COLO668 (cell line): ENCODE measurements around the gene KCNIP4.

ENCODE experiments used
- DNase-seq: peaks from one replicate; lab custom pipeline; 2025; ENCODE audit not compliant: unreplicated experiment; lab: John Stamatoyannopoulos, UW

The KCNIP4 gene

DNA sequence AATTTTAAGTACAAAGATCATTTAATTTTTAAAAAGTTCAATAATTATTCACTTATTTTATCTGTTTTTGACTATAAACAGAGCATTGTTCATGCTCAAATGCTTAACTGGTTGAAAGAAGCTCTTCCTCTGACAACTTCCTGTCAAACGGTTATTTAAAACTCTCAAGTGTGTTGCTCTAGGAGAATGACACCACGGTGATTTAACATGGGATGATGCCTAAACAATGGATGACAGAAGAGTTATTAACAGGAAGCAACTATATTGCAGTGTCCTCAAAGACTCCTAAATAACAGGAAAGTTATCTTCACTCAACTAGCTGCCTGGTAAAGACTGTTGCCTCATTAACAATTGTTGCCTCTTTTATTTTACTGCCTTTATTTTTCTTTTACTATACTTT, 738.7 kb downstream of the KCNIP4 start:
- DNase-seq = no peak

DNA sequence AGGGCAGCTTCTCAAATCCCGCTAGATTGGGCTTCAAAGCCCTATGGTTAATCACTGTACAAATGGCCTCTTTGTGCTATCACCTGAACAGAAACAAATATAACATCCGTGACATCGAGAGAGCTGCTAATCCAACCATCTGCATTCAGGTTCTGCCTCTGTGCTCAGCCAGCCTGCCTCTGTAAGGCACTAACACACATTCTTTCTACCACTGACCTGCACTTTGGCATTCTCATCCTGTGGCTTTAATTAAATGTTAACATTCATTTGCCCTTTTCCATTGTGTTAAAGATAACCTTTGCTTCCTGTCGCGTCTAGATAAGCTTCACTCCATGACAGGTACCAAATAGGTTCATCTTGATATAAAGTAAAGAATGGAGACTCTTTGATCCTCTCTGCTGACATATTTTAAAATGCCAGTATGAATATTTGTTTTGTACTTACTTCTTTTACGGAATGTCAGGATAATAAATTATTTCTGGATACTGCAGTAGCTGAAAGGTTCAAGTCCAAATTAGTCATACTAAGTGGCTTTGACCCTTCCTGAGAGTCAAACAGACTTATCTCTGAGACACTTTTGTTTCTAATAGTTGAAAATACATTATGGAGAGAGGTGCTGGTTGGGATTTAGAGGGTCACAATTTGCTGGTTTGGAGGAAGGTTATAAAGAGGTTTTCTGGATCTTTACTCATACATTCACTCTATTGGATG, 742.6 kb downstream of the KCNIP4 start:
- no peak for DNase-seq

DNA sequence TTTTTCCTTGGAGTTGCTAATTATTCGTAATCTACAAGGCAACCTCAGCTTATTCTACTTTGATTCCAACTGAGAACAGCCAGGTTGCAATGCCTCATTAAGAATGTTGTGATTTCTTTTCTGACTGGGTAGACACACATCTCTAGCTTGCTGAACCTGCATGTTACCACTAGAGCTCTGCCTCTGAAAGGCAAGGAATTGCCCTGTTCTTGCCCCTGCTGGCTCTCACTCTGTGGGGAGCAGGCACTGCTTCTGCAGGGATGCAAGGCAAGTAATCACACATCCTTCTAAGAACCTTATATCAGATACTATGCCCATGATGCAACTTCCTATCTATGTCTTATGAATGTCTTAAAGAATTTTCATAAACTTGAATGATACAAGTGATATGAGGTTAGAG, 745.2 kb downstream of the KCNIP4 start:
- no peak for DNase-seq

DNA sequence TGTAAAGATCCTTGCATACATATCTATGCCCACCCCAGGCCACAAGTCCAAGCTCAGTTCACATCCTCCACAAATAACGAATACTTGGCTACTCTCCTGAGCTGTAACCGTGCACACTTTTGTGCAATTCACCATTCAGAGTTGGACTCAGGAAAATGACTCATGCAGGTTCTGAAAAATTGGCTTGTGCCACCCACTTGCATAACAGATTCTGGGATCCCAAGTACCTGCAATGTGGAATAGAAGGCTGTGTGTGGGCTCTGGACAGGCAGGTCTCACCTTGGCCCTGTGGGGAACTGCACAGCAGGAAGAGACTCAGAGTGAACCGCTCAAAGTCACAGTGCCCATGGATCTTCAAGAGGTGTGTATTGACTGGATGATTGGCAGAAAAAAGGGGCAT, 745.6 kb downstream of the KCNIP4 start:
- no peak for DNase-seq

DNA sequence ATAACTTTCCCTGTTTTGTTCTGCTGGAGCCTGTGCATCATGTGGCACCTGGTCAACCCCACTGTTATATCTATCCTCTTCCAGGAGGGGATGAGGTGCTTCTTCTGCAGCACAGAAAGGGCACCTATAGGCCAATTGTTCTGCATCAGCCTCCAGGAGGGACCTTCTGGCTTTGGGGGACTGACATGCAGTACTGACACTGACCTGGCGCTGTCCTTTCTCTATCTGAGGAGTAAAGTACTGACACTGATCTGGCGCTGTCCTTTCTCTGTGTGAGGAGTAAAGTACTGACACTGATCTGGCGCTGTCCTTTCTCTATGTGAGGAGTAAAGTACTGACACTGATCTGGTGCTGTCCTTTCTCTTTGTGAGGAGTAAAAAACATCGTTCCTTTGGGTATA, 749.9 kb downstream of the KCNIP4 start:
- no peak for DNase-seq

DNA sequence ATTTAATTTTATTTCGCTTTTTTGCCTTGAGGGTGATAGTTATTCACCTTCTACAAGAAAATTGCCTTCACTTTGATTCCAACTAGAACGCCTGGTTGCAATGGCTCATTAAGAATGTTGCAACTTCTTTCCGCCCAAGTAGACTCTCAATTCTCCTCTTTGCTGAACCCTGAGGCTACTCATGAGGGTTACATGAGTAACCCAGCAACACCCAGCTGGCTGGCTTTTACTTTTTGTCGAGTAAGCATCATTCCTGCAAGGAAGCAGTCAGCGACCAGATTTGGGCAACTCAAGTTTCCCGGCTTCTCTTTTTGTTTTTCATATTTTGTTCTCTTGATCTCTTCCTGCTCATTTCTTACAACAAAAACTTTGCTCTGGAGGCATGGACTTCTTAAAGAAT, 752.9 kb downstream of the KCNIP4 start:
- DNase-seq = no peak

DNA sequence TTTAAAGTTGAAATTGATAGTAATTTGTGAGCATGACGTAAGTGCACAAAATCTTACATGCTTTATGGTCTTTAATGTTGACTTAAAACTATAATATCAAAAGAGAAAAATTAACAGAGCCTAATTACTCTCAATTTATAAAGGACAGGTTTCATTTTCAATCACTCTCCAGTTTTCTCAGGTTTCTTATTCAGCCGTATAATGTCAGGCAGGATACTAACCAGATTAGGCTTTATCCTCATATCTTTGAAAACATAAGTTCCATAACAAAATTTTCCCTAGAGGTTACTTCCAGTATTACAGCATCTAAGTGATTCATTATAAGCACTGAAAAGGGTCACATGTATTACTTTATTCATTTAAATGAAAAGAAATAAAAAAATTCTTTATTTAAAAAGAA, 756.2 kb downstream of the KCNIP4 start:
- no peak for DNase-seq

DNA sequence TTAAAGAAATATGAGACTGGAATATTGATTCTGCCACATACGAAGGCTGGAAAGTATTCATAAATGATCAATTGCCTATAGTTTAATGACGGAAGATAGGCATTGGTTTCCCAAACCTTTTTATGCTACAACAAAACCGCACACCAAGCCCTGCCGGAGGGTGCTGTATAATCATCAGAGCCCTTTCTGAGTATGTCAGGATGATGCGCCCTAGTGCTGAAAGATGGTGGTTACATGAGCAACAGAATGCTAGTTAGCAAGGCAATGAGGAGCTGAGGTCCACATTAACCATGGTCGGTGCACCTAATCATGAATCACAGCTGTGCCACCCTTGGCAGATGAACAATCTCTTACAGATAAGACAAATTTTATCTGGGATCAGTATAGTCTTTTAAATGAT, 757.3 kb downstream of the KCNIP4 start:
- DNase-seq = no peak

DNA sequence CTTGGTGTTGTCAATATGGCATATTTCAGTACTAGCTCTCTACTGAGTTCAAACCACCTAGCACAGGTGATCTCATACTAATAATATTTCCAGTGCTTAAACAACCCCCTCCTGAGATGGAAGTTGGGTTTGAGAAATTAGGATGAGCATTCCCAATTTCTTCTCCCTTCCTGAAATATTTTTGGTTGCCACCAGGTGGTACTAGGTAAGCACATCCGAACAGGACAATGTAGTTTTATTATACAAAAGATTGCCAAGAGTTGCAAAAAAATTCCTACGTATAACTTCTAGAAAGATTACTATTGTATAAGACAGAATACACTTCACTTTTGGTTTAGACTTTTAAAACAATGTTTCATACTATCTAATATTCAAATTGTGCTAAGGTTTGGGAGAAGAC, 763.8 kb downstream of the KCNIP4 start:
- DNase-seq = no peak

DNA sequence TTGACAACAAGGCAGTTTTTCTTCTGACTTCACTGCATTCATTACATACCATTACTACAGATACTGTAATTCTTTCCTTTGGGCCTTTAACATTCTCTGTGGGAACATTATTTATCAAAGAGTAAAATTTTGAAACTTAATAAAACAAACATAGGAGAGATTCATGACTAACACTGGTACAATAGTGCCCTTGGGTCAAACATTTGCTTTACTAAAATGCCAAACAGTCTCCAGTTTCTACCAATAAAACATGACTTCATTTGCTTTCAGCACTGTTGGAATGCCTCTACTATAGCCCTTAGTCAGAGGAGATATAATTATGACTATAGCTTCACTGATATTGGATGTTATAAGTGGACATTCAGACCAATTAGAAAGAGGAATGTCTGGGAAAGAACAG, 766.9 kb downstream of the KCNIP4 start:
- DNase-seq = no peak

DNA sequence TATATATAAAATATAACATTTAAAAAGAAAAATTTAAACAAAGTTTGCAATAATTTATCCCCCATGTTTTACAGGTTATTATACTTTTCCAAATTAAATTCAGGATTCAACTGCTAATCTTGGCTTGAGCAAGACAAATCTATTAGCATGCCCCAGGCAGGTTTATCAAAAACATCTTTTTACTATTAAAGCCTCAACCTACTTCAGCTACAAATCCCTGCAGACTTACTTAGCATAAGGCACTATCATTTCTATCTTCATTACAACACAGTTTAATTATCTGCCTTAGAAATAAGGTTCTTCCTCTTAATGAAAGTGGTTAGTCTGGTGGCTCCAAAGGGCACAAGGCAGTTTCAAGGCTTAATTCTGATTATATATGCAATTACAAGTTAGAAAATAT, 770.7 kb downstream of the KCNIP4 start:
- DNase-seq = no peak

DNA sequence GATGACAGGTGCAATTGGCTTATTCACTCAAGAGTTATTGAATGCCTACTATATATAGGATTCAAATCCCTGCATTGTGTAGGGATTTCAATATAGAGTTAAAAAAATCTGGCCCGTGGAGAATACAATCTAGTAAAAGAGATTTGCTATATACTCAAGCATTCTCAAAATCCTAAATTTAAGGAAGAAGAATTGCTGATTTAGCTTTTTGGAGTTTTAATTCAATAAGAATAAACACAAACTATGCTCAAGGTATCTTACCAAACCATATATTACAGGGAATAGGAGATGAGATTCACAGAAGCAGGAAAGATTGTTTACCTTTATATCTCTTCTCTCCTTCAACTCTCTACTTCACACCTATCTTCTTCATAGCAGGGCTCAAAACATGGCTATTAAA, 771.5 kb downstream of the KCNIP4 start:
- no peak for DNase-seq

DNA sequence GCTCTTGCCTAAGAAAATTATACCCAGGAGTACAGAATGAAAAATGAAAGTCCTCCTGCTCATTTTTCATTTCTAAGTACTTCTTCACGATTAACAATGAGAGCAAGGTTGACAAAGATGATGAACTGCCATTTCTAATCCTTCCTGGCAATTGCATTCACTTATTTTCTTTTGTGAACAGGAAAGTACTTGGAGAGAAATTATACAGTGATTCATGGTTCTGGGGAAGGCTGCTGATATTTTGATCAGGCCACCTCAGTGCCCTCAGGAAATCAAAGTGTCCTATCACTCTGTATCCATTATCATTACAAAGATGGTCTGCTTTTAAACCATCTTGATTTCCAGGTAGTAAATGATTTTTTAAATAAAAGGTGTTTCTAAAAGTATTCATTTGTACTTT, 780.9 kb downstream of the KCNIP4 start:
- no peak for DNase-seq

DNA sequence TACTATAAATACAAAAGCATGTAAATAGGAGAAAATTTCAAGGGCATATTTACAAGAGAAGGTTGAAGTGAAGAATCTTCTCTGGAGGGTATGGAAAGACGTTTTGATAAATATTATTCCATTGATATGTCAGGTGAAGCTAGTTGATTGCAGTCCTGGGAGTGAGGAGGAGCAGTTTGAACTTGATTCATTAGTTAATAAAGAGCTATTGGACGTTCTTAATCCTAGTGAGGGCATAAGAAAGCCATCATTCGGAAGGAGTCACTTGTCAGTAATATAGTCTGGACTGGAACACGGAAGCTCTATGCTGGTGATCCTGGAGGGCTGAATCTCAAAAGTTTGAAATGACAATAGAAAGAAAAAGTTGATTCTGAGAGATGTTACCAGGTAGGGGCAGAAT, 793.2 kb downstream of the KCNIP4 start:
- no peak for DNase-seq

DNA sequence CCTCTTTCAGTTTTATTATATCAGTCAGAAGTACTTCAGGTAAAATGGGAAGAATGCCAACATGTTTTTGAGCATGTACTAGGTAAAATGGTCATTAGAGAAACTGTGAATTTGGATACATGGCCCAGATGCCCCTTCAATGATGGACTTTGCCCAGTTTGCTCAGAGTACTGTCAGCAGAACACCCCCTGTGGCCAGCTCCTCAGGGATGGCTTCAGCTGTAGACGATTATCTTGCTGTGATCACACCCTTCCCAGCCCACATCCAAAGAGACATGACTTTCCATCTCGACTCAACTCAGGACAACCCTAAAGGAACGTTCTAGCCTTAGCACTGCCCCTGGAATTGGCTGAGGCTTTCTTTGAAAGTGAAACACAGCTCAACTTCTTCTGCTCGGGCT, 809.2 kb downstream of the KCNIP4 start:
- peak; percentile 5 for DNase-seq

DNA sequence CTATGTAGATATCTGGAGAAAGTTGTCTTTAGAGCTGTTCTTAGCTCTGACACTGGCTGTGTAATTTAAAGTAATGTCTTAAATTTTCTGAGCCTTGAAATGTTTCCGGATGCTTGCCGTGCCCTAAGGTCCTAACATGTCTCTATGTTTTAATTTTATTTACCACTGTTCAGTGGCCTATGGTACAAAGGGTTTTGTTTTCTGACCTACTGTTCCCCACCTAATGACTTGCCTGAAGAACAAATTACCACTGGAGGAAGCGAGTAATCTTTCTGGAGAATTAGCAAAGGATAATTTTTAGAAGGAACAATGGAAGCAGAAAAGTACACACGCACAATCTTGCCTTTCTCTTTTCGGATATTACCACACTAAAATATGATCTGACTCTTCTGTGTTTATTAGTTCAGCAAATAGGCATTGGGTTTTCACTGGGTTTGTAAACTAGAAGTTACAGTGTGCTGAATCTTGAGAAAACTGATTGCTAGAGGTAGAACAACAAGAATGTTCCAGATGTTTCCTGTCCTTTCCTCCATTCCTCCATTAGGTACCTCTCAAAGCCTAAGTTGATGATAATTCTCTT, 812.4 kb downstream of the KCNIP4 start:
- DNase-seq = no peak

DNA sequence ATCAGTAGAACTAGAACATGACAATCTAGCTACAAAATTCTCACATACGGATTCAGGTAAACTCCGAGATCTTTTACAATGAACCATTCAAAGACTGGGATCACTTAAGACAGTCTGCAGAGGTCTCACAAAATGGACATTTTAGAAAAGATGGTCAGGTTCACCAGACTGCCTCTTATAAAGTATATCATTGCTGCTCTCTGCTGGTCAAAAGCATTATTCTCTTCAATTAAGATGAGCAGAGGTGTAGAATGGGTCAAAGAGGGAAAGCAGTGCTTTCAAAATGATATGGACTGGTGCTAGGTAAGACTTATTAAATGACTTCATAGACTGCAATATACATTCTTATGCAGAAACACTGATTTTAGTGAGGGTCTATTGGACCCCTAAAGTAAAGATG, 813.6 kb downstream of the KCNIP4 start:
- DNase-seq = no peak

DNA sequence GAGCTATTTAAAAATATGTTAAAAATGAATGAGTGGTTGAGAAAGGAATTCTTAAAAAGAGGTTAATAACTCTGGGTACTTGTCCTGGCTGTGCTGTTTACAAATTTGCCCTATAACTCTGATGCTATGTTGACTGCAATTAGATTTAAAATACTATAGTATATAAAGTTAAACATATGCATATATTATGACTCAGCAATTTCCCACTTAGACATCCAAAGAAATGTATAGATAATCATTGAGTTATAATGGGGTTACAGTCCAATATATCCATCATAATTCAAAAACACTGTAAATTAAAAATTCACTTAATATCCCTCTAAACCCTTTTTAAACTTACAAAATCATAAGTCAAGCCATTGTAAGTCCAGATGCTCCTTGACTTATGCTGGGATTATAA, 818.0 kb downstream of the KCNIP4 start:
- no peak for DNase-seq

DNA sequence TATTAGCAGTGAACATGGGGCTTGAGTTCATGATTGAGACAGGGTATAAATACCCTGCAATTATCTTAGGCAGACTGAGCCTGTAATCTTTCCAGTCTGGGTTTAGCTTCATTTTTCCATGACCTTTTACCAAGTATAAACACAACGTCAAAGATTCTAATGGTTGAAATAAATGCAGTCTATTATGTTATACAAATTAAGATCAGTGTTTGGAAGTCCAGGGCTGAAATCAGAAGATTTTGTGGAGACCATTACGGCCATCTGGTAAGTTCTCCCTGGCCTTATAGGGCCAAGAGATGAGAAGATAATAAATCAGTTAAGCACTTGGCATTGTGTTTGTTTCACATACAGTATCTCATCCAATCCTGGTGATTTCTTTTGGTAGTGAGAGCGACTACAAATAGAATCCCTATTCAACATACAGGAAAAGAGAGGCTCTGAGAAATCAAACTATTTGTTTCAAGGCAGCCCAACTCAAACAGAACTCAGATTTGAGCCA, 822.5 kb downstream of the KCNIP4 start:
- no peak for DNase-seq

DNA sequence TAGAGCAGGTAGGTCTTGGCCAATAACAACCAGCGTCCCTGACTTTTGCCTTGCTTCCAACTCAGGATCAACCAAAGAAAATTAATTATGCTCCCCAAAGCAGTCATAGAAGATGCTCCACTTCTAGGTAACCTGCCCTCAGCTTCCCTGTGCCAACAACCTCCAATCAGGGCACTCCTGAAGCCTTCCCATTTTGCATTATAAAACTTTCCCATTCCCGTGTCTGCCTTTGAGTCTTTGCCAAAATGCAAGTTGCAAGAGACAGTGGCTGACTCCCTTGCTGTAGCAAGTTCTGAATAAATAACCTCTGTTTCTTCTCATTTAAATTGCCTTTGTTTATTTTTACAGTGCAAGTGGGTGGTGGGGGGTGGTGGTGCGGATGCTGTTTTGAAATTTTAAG, 830.3 kb downstream of the KCNIP4 start:
- no peak for DNase-seq

DNA sequence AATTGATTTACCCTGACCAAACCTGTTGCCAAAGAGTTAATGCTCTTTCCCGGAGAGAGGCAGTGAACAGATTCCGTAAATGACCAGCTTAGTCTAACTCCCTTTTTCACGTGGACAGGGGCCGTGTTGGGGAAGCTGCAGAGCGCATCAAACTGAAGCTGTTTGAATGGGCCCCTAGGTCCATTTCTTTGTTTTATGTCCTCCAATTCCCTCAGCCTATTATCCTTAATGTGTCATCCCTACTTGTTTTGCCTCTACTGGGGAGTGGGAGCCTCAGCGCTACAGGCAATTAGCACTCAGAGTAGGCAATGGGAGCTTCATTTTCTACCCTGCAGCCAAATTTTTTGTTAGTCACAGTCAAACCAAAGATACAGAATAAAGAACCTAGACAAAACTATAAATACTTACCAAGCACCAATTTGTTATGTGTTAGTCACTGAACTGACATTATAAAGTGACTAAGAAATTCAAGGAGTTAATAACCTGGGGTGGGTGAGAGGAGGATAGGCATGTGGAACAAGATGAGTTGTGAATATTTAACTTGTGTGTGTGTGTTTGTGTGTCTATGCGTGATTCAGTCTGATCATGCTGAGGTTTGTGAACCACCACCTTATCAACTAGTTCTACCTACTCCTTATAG, 830.9 kb downstream of the KCNIP4 start:
- no peak for DNase-seq

DNA sequence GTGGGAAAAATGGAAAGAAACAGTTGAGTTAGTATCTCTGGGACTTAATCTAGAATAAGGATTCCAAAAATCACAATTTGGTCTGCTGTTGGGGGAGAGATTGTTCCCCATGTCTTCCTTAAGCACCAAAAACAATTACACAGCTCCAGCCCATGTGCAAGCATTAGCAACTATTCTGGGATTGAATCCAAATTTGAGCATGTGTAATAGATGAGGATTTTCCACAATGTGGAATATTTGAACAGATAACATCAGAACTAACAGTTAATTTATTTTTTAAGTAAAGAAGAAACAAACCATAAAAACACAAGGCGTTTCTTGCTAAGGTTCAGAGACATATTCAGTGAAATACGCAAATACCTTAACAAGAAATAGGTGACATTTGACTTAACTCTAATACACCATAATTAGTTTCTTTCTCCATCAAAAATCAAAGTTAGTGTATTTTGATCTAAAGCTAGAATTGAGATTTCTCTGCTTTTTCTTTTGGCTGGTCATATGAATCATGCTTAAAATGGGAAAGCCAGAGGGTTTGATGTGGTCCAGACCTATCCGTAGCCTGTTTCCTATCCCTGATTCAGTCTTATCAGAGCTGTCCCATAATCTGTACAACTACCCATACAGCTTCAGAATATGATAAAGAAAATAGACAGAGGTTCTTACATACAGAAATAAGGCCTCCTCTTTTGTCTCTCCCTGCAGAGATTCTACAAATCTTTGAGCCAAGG, 834.9 kb downstream of the KCNIP4 start:
- DNase-seq = no peak
